SIG-M5 treated with dmso at 0.1 percent for 504 hours (cell line): ENCODE results near the gene SLC26A1.

ENCODE experiments used
- DNase-seq: peaks from one replicate; lab custom pipeline; 2025; ENCODE audit not compliant: unreplicated experiment; lab: John Stamatoyannopoulos, UW

Gene SLC26A1

DNA sequence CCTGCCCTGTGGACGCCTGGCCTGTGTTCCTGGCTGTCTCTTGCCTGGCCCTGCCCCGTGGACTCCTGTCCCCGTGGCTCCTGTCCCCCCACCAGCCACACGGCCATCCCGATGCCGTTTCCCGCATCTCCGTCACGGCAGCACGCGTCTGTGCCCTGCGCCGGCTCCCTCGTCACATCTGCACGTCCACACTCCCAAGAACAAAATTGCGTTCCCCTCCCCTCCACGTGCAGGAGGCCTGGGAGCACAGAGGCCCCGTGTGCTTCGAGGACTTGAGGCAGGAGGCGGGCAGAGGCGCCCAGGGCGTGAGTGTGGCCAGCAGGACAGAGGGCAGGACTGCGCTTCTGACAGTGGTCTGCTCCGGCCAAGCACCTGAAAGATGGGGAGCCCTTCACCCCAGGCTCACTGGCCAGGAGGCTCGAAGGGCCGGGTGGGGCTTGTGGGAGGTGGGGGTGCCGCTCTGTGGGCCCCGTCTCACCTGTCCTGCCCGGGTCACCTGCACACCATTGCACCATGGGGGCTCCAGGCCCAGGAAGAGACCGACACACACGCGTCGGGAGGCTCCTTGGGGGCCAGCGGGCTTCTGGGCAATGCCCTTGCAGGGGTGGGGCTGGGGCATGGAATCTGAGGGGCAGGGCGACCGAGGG is 35.5 kb upstream of the SLC26A1 start:
- DNase-seq: no peak

DNA sequence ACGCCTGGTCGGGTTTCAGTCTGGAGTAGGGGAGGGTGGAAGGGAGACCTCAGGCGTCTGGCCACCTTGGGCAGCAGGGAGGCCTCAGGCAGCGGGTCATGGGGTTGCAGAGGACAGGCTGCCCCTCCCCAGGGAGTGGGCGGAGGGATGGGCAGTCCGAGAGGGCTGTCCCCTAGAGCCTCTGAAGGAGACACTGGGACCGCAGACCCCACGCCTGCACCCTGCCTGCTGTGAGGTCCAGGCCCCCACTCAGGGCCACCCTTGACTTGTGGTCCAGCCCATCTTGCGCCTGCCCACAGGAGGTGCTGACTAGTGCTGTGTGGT is 34.7 kb upstream of the SLC26A1 start:
- no peak for DNase-seq

DNA sequence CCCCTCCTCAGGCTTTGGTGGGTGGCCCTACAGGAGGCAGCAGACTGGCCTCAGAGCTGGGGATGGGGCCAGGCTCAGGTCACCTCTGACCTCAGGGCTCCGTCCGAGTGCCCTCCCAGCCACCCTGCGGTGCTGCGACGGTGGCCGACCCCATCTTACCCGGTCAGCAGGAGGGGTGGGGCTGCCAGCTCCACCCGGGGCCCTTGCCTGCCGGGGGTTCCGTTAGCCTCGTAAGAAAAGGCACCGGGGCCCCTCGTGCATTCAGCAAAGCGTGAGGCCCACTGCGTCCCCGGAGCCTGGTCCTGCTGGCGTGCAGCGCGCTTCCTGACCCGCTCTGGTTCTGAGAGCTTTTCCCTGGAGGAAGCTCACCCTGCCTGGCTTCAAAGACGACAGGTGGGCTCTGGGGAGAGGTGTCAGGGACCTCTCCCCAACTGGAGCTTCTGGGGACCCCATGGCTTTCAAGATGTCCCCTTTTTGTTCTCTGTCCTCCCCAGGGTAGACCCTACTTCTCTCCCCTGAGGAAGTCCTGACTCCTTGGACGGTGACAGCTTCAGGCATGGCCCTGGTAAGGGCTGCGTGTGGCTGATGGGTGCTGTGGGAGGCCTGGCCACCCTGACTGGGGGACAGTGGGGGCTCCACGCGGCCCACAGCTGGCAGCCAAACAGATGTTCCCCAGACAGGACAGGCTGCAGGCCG is 34.2 kb upstream of the SLC26A1 start:
- no peak for DNase-seq

DNA sequence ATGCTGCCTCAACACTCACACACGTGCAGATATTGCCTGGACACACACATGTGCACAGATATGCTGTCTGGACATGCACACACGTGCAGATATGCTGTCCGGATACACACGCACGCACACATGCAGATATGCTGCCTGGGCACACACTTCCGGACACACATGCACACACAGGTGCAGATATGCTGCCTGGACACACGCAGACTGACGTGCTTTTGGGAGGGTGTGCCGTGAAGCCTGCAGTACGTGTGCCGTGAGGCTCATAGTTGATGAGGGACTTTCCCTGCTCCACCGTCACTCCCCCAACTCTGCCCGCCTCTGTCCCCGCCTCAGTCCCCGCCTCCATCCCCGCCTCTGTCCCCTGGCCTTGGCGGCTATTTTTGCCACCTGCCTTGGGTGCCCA is 32.9 kb upstream of the SLC26A1 start:
- DNase-seq: peak; percentile 14

DNA sequence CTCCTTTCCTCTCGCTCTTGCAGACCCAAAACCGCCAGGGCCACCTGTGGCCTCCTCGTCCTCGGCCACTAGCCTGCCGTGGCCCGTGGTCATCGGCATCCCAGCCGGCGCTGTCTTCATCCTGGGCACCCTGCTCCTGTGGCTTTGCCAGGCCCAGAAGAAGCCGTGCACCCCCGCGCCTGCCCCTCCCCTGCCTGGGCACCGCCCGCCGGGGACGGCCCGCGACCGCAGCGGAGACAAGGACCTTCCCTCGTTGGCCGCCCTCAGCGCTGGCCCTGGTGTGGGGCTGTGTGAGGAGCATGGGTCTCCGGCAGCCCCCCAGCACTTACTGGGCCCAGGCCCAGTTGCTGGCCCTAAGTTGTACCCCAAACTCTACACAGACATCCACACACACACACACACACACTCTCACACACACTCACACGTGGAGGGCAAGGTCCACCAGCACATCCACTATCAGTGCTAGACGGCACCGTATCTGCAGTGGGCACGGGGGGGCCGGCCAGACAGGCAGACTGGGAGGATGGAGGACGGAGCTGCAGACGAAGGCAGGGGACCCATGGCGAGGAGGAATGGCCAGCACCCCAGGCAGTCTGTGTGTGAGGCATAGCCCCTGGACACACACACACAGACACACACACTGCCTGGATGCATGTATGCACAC is 31.8 kb upstream of the SLC26A1 start:
- no peak for DNase-seq

DNA sequence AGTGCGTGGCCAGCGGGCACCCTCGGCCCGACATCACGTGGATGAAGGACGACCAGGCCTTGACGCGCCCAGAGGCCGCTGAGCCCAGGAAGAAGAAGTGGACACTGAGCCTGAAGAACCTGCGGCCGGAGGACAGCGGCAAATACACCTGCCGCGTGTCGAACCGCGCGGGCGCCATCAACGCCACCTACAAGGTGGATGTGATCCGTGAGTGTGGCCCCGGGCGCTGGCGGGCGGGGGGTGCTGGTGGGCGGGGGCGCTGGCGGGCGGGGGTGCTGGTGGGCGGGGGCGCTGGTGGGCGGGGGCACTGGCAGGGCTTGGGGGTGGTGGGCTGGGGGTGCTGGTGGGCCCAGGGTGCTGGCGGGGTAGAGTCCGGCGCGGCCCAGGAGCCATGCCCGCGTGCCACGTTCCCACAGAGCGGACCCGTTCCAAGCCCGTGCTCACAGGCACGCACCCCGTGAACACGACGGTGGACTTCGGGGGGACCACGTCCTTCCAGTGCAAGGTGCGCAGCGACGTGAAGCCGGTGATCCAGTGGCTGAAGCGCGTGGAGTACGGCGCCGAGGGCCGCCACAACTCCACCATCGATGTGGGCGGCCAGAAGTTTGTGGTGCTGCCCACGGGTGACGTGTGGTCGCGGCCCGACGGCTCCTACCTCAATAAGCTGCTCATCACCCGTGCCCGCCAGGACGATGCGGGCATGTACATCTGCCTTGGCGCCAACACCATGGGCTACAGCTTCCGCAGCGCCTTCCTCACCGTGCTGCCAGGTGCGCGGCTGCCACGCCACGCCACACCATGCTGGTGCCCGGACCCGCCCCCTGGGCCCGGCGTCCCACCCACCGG is 30.9 kb upstream of the SLC26A1 start:
- DNase-seq: no peak

DNA sequence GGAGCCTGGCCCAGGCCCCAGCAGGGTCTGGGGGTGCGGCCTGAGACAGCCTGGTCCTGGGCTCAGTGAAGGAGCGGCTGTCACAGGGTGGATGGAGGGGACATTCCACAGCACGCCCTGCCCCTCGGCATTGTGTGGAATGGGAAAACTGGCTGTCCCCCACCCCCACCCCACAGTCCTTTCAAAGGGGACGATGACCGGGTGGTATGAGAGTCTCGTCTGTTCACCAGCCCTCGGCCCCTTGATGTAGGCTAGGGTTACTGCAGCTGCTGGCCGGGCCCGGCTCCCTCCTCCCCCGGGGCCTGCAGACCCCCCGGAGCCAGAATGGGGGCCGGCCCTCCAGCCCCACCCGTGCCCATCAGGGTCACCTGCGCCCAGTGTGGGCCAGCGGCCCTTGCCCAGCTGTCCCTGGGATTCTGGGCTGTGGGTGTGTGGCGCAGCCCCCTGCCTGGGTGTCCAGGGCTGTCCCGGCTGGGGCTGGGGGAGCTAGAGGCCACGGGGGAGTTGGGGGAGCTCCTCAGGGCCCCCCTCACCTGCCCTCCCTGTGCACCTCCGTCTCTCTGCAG is 30.0 kb upstream of the SLC26A1 start:
- DNase-seq: no peak

DNA sequence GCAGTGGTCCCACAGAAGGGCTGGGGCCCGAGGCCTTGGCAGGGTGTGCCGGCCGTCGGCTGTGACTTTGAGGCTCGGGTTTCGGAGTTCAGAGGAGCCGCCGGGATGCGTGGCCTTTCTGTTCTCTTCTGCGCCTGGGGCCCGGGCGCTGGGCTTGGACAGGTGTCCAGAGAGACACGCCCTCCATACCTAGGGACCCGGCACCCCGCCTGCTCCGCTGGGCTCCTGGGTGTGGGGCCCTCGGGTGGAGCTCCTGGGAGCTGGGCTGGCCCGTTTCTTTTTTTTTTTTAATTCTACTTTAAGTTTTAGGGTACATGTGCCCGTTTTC is 29.5 kb upstream of the SLC26A1 start:
- no peak for DNase-seq

DNA sequence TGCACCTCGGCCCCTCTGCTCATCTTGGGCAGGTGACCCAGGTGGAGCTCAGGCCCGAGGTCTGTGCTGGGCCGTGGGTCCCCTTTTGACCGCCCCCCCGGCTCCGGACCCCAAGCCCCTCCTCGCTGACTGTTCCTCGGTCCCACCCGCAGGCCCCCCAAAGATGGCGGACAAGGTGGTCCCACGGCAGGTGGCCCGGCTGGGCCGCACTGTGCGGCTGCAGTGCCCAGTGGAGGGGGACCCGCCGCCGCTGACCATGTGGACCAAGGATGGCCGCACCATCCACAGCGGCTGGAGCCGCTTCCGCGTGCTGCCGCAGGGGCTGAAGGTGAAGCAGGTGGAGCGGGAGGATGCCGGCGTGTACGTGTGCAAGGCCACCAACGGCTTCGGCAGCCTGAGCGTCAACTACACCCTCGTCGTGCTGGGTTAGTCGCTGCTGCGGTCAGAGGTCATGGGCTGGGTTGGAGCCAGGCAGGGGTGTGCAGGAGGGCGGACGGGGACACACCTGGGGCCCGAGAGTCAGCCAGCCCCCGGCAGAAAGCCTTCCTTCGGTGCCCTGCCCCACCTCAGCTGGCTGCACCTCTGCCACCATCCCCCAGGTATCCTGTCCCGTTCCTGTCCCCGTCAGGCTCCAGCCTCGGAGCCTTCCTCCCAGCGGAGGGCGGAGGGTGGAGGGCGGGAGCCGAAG is 29.0 kb upstream of the SLC26A1 start:
- DNase-seq: no peak

DNA sequence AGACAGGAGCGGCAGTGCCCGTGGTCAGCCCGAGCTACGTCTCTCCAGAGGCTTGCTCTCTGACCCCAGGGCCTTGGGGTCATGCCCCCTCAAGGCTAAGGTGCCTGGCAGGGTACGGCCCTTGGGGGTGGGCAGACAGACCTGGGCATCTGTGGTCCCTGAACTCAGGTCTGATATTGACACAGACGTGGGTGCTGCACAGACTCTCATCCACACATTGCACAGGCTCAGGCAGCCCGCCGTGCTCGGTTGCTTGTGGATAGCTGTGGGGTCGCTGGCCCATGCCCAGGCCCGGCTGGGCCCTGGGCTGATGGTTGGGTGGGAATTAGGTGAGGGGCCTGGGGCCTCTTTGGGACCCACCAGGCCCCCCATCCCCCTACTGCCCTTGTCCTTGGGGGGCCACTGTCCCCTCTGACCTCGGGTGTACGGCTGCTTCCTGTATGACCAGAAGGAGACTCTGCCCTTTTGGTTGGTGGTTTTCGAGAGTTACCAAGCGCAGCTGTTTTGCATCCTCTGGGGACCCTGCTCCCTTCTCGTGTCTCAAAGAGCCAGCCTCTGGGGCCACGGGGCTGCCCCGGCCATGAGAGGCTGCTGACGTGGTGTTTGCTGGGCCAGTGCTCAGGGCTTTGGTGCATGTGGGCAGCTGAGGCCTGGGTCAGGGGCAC is 28.3 kb upstream of the SLC26A1 start:
- no peak for DNase-seq

DNA sequence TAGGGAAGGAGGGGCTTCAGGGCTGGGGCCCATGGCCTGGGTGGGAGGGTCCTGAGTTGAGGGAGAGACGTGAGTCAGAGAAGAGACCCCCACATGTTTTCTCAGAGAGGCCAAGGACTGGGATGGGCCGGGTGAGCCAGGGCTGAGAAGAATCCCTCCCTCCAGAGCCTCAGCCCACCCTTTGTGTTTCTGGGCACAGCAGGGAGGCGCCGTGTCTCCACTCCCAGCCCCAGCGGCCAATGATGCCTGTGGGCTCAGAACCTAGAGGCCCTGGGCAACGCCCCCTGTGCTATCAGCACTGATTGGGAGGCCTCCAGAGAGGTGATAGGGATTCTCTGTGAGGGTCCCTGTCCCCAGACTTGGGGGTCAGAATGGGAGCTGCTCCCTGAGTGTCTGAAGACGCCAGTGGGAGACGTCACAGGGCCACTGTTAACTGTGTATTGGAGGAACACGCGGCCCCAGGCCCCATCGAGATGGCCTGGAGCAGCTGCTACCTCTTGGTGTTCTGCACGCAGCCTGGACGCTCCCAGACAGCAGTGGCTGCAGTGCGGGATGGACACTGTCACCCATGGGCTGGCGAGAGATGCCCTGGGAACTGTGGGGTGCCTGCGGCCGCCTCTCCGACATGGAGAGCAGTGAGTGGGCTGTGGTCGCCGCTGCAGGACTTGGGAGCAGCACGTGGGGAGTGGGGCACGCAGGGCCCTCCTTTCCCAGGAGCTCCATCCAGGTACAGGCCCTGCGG is 26.7 kb upstream of the SLC26A1 start:
- DNase-seq: no peak

DNA sequence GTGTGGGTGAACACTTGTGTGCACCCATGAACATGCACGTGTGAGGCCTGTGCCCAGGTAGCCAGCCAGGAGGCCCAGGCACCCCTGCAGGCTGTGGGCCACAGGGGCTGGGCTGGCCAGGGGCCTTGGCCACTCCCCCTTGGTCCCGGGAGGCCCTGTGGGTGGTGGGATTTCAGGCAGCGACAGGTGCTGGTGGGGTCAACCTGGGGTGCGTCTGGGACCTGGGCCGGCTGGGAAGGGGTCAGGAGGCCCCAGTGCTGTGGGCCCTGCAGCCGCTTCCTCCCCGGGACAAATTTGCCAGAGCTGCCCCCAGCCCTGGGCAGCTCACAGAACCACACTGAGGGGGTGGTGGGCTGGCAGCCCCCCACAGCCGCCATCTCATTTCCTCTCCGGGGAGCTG is 26.1 kb upstream of the SLC26A1 start:
- no peak for DNase-seq

DNA sequence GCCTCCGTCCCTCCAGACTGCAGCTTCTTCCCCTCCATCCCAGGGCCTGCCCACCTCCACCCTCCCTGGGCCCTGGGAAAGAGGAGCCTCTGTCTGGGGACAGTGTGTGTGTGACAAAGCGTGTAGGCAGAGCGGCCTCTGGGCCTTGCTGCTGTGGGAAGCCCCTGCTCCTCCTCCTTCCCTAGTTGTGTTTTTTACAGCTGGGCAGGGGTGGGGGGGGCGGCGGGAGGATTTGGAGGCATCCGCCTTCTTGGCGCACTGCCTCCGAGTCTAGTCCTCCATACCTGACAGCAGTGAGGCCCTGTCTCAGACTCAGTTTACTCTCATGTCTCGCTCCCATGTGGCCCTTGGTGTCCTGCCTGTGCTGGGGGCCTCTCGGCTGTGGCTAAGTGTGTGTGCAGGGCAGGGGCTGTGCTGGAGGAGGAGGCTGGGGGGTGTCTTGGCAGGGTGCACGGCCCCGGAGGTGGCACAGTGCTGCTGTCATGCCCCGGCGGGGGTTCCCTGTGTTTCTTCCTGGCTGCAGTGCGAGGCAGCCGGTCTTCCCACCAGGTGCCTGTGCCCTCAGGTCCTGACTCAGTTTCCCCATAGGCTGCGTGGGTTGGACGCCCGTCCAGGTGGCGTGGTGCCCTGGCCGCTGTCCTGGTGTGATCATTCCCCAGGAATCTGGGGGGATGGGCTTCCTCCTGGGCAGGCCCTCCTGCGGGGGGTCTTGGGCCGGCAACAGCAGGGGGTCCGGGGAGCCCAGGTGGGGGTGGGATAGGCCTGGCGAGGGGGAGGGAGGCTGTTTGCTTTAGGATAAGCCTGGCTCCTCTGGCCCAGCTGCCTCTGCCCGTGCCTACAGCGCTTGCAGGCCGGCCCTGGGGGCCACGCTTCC is 25.2 kb upstream of the SLC26A1 start:
- DNase-seq: no peak

DNA sequence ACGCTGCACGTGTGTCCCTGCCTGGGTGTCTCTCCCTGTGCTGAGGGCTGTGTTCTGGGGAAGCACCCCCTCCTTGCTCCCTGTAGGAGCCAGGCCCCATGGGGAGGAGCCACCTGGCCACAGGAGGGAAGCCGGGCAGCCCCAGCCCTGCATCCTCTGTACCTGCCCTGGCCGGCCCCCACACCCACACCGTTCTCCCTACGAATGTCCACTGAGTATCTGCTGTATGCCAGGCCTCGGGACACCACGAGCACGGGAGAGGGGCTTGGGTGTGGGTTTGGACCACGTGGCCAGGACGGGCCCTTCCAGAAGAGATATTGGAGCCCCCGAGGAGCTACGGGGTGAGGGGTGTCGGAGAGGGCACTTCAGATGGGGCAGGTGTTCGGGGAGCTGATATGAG is 24.5 kb upstream of the SLC26A1 start:
- no peak for DNase-seq

DNA sequence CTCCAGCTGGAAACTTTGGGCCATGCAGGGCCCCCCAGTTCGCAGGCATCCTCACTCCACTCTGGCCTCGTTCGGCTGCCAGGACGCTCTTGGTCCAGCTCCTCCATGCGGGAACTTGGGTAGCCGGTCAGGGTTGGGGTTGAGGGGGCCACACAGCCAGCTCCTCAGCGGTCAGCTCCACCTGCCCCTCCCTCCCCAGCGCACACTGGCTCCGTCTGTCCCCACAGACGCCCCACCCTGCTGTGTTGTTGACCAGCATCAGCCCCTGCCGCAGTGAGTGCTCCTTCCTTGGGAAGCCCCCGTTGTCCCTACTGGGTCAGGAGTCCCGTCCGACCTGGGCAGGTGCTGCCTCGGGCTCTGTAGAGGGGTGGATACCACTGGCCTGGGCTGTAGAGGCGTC is 24.0 kb upstream of the SLC26A1 start:
- no peak for DNase-seq

DNA sequence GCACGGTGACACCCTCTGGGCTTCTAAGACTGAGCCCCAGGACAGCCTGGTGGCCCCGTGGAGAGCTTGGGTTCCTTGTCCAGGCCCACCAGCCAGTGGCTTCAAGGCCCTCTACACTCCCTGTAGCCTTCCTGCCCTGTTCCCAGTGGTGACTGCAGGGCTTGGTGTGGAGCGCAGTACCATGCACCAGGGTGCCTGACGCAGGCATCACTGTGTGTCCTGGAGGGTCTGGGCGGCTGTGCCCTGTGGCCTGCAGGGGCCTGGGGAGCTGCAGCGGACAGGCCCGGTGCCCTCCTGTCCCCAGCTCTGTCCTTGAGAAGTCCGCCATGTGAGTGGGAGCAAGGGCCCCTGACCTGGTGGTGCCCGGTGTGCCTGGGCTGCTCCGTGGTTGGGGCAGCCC is 22.5 kb upstream of the SLC26A1 start:
- no peak for DNase-seq

DNA sequence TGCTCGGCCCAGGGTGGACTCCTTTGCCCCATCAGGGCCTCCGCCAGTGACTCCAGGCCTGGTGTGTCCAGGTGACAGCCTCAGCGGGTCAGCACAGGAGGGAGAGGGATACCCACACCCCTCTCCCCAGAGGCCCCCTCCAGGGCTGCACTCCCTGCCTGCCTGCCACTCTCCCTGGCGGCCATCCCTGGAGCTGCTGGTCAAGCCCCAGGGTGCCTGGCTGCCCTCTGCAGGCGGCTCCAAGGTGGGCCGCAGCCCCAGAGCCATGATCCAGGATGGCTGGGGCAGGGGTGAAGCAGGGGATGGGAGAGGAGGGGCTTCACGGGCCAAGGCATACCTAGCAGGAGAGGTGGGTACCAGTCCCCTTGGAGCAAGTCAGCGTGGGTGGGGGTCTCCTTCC is 22.0 kb upstream of the SLC26A1 start:
- DNase-seq: no peak

DNA sequence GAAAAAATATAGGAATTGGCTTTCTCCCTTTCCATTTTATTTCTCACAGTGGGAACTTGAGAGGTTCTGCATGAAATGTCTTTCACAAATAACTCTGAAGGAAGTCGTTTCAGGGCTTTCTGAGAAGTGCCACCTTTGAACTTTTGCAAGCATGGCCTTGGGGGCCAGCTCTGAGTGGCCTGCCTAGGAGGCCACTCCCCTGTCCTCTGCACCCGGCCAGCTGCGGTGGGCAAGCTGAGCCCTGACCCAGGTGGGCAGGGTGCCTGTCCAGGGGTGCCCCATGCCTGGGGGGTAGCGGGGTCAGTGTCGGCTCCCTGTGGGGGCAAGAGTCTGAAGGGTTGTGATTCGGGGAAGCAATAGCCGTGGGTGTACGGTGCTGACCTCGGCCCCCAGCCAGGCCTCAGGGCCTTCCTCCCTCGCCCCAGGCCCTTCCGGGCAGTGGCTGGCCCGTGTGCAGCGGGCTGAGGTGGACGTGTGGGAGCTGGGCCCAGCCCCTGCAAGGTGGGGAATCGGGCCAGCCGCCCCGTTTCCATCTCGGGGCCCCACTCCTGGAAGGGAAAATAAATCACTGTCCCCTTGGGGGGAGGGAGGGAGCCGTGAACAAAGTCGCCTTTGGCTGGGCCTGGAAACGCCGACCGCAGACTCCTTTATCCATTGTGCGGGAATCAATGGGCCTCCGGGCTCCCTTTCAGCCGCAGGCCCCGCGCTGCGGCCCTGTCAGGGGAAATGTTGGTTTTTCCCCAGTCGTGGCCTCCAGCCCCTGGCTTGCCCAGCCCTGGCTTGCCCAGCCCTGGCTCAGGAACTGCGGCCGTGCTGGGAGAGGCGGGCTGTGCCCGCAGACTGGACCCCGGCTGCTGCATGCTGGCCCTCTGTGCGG is 21.3 kb upstream of the SLC26A1 start:
- no peak for DNase-seq
